Measurements from ENCODE around the gene DNAJB7.
"Not testable (repeated sequence)": the region's sequence is repeated elsewhere in the genome, so short reads cannot be mapped to it uniquely, and the experiment has no call there.

The DNAJB7 gene

GRCh38 chr22:40844951-40845350, 17.0 kb downstream of the DNAJB7 start:
- no peak for DNase-seq (ENCODE audit: low read depth, low spot score)

- no peak for DNase-seq (ENCODE audit: low read depth, low spot score)
These were observed 23.4 kb downstream of the DNAJB7 start for GRCh38 chr22:40838486-40838885.

GRCh38 chr22:40834619-40835018, 27.3 kb downstream of the DNAJB7 start:
- no peak for DNase-seq (ENCODE audit: low read depth, low spot score)

GRCh38 chr22:40829131-40829530, 32.8 kb downstream of the DNAJB7 start:
- DNase-seq (ENCODE audit: low read depth, low spot score) = no peak

GRCh38 chr22:40826984-40827741, 34.8 kb downstream of the DNAJB7 start:
- no peak for DNase-seq (ENCODE audit: low read depth, low spot score)

- DNase-seq (ENCODE audit: low read depth, low spot score) = not testable (repeated sequence)
These were observed 35.6 kb downstream of the DNAJB7 start for GRCh38 chr22:40826292-40826691.

- no peak for DNase-seq (ENCODE audit: low read depth, low spot score)
These were observed 38.5 kb downstream of the DNAJB7 start for GRCh38 chr22:40823426-40823825.

GRCh38 chr22:40819599-40820140, 42.2 kb downstream of the DNAJB7 start:
- no peak for DNase-seq (ENCODE audit: low read depth, low spot score)

GRCh38 chr22:40818747-40819598, 42.9 kb downstream of the DNAJB7 start, which contains the start of gene SLC25A17:
TSS of gene SLC25A17 (minus strand) at chr22:40819346. CDS start at chr22:40819248, 98 bp downstream.
- DNase-seq (ENCODE audit: low read depth, low spot score) = peak; percentile 67

GRCh38 chr22:40818192-40818746, 43.6 kb downstream of the DNAJB7 start:
- DNase-seq (ENCODE audit: low read depth, low spot score) = no peak

GRCh38 chr22:40817737-40818136, 44.2 kb downstream of the DNAJB7 start:
- no peak for DNase-seq (ENCODE audit: low read depth, low spot score)

- no peak for DNase-seq (ENCODE audit: low read depth, low spot score)
These were observed 48.0 kb downstream of the DNAJB7 start for GRCh38 chr22:40813912-40814315.

Data from activated naive CD8-positive, alpha-beta T cell treated with anti-CD3 and anti-CD28 coated beads, Interleukin-2, amount 50 U/mL, for 16 hours (primary cell).